Stimulated activated CD4-positive, alpha-beta T cell treated with anti-CD3 and anti-CD28 coated beads, Interleukin-1b, Interleukin-23, amount 100 ng/mL, for 1 hour (primary cell): ENCODE measurements around the gene AP1AR.
"Not testable (repeated sequence)": the region's sequence is repeated elsewhere in the genome, so short reads cannot be mapped to it uniquely, and the experiment has no call there.

Source experiments
- DNase-seq, 2 donors: peaks; one replicate each; pipeline ENCODE4 v3.0.0-alpha.2; 2020; ENCODE audit warnings: low read depth in 2 of 2

AP1AR gene, protein sequence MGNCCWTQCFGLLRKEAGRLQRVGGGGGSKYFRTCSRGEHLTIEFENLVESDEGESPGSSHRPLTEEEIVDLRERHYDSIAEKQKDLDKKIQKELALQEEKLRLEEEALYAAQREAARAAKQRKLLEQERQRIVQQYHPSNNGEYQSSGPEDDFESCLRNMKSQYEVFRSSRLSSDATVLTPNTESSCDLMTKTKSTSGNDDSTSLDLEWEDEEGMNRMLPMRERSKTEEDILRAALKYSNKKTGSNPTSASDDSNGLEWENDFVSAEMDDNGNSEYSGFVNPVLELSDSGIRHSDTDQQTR

DNA sequence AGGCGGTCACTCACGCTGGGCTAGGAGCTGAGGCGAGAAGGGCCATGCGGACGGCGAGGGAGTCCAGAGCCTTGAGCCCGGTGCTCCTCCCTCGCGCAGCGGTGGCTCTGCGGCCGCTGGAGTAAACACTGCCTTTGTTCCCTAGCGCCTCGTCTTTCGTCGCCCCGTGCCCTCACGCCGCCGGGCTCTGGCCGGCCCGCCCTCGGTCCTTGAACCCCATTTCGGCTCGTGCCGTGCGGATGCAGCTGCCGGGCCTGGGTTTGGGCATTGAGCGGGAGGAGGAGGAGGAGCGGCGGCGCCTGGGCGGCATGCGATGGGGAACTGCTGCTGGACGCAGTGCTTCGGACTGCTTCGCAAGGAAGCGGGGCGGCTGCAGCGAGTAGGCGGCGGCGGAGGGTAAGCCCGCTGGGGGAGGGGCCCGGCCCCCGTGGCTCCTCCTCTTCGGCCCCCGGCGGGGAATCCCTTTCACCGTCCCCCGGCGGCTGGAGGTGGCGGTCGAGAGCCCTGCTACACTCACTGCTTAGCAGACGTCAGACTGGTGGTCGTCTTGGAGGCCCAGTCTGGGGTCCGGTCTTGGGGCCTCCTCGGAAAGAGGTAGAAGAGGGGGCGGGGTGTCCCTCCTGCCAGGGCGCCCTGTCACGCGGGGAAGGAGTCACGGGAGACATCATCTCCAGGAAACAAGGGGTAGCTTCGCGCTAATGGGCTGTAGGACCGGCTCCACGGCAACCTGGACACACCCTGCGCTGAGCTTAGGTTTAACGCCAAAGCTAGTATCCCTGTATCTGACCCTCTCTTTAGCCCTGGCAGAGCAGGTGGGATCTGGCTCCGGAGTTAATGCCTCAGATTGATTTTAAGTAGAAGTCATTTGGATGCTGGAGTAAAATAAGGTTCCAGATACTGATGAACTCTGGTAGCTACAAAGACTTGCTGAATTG, at the start of gene AP1AR:
Gene AP1AR (plus strand): TSS at position 9 of the 935 bp plus-strand sequence. CDS start 305 bp downstream, at position 314.
- peak; percentile 34 to 55 for DNase-seq

DNA sequence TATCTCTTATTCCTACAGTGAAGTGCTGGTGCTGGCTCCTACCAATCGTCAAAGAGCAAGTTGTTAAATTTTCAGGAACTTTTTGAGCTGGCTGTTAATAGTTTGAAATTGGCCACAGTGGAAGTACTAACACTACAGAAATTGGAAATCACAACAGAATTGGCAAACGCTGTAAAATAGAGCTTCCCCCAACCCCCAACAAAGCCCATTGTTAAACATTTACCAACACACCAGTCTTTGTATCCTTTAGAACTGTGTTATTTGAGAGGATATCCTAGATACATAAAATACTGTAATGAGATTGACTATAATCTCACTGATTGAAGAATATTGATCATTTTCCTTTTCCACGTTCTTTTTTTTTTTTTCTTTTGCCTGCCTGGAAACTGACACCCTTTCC, 49.0 kb upstream of the AP1AR start:
- DNase-seq = no peak

DNA sequence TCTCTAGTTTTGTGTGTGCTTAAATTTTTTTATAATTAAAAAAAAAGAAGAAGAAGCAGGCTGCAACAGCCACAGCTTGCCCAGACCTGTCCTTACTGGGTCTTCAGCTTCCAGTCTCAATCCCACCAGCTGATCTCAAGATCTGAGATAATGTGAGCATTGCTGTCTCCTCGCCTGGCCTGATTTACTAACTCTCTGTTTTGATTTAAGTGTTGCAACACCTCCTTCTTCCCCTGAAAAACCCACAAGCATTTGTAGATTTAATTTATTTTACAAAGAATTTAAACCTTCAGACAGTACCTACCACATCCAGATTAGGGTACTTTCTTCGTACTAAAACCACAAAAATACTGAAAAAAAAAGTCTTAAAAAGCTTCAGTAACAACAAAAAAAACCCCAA, 48.3 kb upstream of the AP1AR start:
- DNase-seq = no peak

DNA sequence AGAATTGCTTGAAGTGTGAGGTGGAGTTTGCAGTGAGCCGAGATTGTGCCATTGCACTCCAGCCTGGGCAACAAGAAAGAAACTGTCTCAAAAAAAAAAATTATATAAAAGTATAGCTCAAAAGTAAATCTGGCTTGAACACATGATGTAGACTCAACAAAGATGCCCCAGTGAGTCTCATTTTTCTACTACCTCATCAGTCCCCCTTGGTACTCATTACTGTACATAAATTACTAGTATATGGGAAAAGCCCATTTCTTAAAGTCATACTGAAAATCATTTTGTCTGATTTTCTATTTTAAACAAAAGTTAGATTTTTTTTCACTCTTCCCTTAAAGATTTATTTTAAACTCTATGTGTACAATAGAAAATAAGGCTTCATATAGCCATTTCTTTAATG, 47.1 kb upstream of the AP1AR start:
- DNase-seq = no peak

DNA sequence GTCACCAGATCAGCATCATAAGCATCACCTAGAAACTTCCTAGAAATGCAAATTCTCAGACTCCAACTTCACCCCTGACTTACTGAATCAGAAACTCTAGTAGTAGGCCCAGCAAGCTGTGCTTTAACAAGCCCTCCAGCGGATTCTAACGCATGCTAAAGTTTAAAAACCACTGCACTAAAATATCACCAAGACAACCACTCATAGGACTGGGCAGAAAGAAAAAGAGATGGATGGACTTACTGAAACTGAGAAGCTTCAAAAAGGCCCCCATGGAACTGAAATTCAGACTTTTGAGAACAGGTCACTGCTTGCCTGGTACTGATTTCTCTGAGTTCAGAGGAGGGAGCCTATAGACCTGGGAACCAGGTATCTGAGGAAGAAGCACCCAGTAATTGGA, 46.3 kb upstream of the AP1AR start:
- DNase-seq = no peak

DNA sequence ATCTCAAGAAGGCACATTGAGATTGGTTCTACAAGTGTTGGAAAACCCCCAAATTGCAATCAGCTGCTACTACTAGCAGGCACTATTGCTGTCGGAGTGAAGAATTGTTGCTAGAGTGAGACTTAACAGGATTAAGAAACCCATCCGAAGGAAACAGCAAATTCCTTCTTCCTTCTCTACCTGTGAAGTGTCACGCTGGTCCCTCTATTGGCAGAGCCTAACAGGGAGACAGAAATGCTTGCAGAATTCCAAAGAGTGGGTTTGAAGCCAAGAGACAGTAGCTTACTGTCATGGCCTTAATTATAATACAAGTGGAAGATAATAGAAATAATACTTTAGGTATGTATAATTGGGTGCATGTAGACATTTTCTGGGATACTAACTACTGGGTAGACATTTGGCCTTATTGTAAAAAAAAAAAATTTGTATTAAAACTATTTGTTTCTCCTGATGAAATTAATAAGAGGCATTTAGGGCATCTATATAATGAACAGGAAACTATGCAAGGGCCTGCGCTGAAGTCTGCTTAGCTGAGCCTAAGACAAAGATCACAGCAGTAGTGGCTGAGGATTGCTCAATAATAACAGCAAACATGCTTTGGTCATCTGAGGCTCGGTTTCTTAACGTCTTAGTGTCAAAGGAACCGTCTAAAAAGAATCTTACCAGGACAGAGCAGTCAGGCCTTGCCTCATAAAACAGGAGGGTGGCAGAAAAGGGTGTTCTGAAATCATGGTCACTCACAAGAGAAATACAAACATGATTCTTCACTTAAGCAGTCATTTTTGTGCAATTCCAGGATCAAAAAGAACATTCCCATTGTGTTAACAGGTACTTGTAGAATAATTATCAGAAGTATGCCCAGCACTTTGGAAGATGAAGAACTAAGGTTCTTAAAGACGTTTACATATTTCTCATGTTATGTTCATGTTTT, 45.6 kb upstream of the AP1AR start:
- no peak for DNase-seq

DNA sequence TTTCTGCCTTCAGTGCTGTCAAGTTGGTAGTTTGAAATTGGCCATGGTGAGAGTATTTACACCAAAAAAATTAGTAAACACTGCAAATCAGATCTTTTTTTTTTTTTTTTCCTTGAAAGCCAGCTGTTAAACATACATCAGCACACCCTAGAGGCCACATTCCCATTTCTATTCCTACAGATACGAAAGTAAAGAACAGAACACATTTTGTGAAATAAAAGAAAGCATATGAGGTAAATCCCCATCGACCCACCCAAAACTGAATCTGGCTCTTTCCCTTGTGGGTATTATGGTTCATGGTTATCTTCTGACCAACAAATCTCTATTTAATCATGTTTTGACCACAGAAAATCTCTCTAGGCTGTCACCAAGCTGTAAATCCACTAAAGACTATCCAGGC, 41.8 kb upstream of the AP1AR start:
- DNase-seq = no peak

DNA sequence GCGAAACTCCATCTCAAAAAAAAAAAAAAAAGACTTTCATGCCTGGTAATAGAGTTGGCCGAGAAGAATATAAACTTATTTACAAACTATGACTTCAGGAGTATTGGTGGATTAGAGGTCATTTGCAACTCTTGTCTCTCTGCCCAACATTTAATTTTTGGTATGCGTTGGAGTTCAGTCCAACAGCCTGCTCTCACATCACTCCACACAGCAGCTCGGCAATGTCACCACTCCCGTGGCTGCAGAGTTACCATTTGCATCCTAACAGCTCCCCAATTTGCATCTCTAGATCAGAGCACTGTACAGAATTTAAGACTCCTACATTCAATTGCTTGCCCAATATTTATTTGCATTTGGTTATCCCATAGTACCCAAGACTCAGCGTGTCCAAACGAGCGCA, 40.9 kb upstream of the AP1AR start:
- no peak for DNase-seq

DNA sequence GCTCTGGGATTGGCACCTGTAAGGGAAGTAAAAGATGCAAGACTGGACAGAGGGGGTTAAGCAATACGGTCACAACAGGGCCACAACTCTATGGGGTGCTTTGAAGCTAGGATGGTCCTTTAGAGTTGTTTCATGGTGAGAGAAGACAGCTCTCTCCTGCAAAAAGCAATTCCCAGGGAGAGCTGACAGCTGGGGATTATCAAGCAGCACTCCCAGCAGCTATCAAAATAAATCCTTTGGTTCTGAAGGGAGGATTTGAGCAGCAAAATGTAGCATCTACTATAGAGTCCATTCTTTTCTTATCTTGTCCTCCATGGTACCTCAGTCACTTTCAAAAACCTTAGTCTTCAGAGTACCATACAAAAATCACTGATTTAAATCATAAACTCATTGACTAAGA, 35.1 kb upstream of the AP1AR start:
- DNase-seq = no peak

DNA sequence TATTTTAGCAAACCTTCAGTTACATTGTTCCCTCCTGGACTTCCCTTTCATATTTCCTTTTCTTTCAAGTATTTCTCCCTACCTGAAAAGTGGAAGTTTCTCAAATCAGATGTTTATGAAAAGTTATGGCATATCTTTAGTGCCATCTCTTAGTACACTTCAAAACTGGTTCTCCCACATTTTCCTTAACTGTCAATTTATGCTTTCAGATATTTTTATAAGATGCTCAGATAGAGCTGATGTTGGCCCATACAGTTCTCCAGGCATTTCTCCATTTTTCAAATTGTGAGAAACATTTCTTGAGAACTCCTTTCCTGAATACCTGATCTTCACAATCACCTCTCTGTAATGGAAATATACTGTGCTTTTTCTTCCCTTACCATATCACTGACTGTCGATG, 32.5 kb upstream of the AP1AR start:
- no peak for DNase-seq

DNA sequence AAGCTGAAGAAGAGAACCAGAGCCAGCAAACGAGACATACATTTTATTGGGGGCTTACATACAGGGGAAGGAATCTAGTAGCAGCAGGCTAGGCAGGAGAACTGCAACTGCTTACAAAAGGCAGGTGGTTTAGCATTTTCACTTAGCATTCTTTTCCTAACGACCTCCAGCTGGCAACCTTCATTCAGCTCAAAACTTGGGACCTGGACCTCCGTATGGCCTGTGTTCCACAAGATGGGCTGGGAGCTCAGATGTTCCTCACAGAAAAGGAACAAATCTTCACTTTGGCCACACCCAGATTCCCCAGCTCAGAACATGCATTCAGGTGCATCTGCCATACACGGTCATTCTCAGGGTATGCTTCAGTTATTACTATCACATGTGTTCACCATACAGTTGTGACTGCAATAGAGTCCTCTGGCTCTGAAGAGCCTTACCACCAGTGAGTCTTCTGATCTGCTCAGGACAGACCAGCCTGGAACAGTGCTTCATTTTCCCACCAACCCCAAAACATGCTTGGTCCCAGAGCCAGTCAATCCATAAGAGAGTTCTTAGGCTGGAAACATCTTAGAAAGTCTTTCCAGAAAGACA, 29.6 kb upstream of the AP1AR start:
- DNase-seq = no peak

DNA sequence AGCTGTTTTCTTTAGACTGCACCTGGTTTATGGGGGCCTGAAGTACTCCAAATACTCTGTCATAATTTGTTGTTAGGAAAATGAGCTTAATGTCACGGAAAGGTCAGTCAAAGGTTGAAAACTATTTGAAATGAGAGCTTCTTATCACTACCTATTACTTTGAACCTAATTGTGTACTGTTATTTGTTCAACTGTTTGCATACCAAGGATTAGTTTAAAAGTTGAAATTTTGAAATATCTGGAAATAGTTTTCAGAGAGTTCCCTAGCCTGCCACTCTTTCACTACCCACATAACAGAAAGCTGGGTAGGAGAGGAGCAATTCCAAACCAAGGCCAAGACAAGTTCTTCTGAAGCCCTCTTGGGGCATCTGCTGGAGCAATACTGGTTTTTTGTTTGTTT, 28.0 kb upstream of the AP1AR start:
- no peak for DNase-seq

DNA sequence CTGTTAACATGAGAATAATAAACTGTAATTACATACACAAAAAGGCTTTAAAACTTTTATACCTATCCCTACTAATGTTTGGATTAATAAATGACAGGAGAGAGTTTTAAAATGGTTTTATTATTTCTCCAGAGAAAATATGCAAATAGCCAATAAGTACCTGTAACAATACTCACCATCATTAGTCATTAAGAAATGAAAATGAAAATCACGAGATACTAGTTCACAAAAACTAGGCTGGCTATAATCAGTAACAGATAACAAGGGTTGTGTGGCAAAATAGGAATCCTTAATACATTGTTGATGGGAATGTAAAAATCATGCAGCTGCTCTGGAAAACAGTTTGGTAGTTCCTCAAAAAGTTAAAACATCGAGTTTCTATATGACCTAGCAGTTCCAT, 25.2 kb upstream of the AP1AR start:
- no peak for DNase-seq

DNA sequence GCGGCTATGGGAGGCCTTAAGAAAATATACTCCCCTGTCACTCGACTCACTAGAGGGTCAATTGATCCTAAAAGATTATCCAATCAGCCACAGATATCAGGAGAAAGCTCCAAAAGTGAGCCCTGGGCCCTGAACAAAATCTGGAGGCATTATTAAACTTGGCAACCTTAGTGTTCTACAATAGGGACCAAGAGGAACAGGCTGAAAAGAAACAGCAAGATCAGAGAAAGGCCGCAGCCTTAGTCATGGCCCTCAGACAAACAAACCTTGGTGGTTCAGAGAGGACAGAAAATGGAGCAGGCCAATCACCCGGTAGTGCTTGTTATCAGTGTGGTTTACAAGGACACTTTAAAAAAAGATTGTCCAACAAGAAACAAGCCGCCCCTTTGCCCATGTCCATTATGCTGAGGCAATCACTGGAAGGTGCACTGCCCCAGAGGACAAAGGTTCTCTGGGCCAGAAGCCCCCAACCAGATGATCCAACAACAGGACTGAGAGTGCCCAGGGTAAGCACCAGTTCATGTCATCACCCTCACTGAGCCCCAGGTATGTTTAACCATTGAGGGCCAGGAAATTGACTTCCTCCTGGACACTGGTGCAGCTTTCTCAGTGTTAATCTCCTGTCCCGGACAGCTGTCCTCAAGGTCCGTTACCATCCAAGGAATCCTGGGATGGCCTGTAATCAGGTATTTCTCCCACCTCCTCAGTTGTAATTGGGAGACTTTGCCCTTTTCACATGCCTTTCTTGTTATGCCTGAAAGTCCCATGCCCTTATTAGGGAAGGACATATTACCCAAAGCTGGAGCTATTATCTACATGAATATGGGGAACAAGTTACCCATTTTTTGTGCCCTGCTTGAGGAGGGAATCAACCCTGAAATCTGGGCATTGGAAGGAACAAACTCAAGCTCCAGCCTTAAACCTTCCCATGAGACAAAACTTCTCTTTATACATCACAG, 23.2 kb upstream of the AP1AR start:
- DNase-seq = not testable (repeated sequence)

DNA sequence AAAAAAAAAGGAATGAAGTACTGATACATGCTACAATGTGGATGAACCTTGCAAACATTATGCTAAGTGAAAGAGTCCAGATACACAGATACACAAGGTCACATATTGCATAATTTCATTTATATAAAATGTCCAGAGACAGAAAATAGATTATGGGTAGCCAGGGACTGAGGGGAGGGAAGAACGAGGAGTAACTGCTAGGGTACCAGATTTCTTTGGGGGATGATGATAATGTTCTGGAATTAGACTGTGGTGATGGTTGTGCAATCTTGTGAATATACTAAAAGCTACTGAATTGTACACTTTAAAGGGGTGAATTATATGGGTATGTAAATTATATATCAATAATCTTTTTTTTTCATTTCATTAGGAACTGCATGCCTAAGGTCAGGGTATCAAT, 20.8 kb upstream of the AP1AR start:
- no peak for DNase-seq

DNA sequence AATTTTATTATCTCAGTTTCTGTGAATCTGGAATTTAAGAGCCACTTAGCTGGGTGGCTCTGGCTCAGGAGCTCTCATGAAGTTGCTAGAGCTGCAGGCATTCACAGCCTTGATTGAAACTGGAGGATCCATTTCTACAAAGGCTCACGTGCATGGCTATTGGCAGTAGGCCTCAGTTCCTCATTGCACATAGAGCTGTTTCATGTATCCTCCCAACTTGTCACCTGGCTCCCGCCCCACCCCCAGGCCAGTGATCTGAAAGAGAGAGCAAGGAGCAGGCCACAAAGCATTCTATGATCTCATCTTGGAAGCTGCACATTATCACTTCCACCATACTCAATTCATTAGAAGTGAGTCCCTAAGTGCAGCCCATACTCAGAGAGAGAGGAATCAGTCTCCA, 18.5 kb upstream of the AP1AR start:
- no peak for DNase-seq

DNA sequence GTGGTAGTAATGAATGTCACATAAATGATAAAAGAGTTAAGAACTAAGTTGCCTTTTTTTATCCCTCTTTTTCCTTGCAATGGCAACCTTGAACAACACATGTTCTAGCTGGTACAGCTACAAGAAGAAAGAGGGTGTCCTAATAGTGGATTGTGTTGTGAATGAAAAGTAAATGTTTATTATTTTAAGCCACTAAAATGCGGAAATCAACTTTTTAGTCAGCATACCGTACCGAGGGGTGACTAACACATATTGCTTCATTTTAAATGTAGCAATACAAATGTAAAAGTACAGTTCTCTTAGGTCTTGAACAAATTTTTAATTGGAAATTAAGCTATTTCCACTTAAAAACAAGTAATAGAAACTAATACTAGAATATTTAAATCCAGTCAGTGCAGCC, 17.7 kb upstream of the AP1AR start:
- DNase-seq = no peak

DNA sequence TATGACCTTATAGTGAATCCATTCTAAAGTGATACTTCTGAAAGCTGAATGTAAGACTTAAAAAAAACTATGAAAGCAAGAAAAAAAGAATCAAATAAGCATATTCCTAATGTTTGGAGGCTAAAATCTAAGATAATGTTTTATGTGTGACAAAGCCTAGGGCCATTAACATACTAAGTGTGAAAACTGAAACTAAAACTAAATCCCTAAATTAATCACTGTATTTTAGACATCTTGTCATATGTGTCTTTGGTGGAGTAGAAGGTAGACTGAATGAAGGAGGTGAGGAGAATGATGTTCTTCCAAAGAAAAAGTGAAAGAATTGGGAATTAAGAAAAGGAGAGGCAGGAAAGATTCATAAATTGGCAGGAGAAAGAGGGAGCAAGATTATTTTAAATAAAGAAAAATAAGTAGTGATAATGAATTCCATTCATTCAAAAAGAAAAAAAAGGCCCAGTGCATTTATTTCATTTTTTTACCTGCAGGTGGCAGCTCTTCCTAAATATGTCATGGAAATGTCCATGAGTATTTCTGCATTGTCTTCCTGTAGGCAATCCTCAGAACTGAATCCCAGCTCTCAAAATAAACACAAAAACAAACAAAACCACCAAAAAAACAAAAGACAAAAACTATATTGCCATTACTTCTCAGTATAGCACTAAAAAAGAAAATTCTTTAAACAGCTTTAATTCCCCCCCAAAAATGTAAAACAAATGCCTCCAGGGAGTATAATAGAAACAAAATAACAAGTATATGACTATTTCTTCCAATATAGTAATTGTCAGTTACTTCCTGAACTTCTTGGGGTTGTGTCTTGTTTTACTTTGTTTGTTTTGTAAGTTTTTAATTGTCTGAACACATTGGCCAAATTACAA, 17.0 kb upstream of the AP1AR start:
- DNase-seq = no peak

DNA sequence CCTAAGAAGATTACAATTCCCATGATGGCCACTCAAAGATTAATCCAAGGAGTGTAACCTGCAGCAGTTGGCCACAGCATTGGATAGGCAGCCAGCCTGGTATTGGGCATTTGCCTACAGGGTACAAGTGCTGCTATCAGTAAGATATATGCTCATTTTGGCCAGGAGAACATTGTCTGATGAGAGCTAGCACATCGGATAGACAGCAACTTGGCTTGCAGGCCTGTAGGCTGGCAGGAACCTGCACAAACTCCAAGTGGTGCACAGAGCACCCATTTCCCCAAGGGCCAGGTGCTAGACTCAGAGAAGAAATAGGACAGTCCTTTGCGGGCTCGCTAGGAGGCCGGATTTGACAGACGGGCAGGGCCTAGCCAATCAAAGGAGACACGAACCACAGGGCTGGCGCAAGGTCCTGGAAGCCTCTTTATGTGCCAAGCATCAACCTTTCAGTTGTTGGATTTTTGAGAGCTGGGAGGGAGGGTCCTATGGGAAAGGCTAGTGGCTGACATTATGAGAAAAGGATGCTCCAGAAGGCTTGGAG, 11.7 kb upstream of the AP1AR start:
- DNase-seq = no peak
